ENCODE data around the gene RGS11. TPM values are rescaled to one million over a fixed set of nuclear protein-coding genes. Genes with fewer than 3 reads are reported as not detected.

RGS11 gene
- 31.4 TPM for total RNA-seq
- long read RNA-seq, partial matches to known transcripts, result 20 of 49 reads
- long read RNA-seq, other reads (novel, unspliced or antisense), result 23 of 49 reads

- intact Hi-C loops (cut with DNase I), result no loop called here
- DNase-seq (ENCODE audit: low spot score), result no peak
These were observed at the start of gene RGS11 for GRCh38 chr16:275786-276232. TSS of gene RGS11 (minus strand) at chr16:275944. CDS start at chr16:275911, 33 bp downstream.

GRCh38 chr16:324451-325334 lies 48.9 kb upstream of the RGS11 start:
- intact Hi-C loops (cut with DNase I), result no loop called here
- no peak for DNase-seq (ENCODE audit: low spot score)

- DNase-seq (ENCODE audit: low spot score), result no peak
These were observed 48.4 kb upstream of the RGS11 start for GRCh38 chr16:324201-324450.

GRCh38 chr16:322476-323143 lies 46.9 kb upstream of the RGS11 start:
- intact Hi-C loops (cut with DNase I), result no loop called here
- no peak for DNase-seq (ENCODE audit: low spot score)

More at GRCh38 chr16:324201-324450, 48.4 kb upstream of the RGS11 start:
- intact Hi-C loops (cut with DNase I), result no loop called here

DNA sequence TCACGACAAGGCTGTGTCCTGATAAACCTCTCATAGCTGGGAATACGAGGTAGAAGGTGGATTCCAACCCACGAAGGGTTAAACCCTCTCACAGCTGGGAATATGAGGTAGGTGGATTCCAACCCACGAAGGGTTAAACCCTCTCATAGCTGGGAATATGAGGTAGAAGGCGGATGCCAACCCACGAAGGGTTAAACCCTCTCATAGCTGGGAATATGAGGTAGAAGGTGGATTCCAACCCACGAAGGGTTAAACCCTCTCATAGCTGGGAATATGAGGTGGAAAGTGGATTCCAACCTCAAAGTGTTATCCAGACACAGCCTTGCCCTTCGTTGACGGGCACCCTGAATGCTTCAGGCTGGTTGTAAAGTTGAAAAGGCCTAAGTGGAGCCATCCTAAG lies 45.8 kb upstream of the RGS11 start:
- no peak for DNase-seq (ENCODE audit: low spot score)
- intact Hi-C loops (cut with DNase I), result no loop called here

GRCh38 chr16:320206-320605 lies 44.5 kb upstream of the RGS11 start:
- intact Hi-C loops (cut with DNase I), result no loop called here

GRCh38 chr16:318628-319027 lies 42.9 kb upstream of the RGS11 start:
- DNase-seq (ENCODE audit: low spot score), result no peak
- intact Hi-C loops (cut with DNase I), result no loop called here

More at GRCh38 chr16:320206-320605, 44.5 kb upstream of the RGS11 start:
- no peak for DNase-seq (ENCODE audit: low spot score)

DNA sequence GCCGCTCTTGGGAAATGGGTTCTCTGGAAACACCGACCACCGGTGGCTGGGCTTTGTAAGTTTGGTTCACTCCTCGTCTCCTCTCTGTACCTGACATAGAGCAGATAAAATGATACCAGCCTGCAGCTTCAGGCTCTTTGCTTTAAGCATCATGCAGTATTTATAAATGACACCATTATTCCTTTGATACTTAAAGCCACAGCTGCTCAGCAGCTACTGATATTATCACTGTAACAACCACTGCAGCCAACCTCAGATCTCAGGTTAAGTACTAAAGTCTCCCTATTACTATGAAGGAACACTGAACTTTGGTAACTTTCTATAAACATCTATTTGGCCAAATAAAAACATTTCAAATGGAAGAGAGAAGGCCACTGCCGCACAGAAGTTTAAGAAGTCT lies 41.8 kb upstream of the RGS11 start:
- intact Hi-C loops (cut with DNase I), result no loop called here
- DNase-seq (ENCODE audit: low spot score), result no peak

DNA sequence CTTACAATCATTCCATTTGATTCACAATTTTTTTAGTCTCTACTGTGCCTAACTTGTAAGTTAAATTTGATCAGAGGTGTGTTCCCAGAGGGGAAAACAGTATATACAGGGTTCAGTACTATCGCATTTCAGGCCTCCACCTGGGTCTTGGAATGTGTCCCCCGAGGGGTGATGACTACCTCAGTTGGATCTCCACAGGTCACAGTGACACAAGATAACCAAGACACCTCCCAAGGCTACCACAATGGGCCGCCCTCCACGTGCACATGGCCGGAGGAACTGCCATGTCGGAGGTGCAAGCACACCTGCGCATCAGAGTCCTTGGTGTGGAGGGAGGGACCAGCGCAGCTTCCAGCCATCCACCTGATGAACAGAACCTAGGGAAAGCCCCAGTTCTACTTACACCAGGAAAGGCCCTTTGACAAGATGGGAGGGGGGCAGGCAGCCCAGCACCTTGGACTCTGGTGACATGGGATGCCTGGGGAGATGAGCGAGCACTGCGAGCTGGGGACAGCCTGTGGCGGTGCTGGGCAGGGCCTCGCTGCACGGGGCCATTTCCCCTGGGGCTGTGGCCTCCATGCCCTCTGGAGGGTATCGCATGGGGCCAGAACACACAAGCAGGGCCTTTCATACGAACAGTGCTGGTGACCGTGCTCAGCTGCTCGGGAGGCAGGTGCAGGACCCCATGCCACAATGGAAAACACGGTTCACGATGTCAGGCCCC lies 41.2 kb upstream of the RGS11 start:
- DNase-seq (ENCODE audit: low spot score), result no peak
- intact Hi-C loops (cut with DNase I), result no loop called here

- no peak for DNase-seq (ENCODE audit: low spot score)
- intact Hi-C loops (cut with DNase I), result no loop called here
These were observed 39.1 kb upstream of the RGS11 start for GRCh38 chr16:314795-315299.

- intact Hi-C loops (cut with DNase I), result no loop called here
- no peak for DNase-seq (ENCODE audit: low spot score)
These were observed 38.6 kb upstream of the RGS11 start for GRCh38 chr16:314351-314750.

DNA sequence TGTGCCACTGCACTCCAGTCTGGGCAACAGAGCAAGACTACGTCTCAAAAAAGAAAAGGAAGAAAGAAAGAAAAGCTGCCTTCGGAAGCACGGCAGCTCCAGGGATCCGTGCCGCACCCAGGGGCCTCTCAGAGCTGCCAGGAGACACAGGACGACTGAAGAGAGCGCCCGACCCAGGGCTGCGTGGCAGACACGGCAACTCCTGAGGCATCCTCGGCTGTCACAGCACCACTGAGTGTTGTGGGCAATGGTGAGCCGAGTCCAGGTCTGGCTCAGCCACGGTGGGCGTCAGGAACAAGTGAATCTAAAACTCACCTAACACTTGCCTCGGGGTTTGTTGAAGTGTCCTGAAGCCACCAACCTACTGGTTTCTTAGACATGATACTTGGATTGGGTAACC lies 36.0 kb upstream of the RGS11 start:
- intact Hi-C loops (cut with DNase I), result no loop called here
- DNase-seq (ENCODE audit: low spot score), result no peak

GRCh38 chr16:309476-309875 lies 33.7 kb upstream of the RGS11 start:
- intact Hi-C loops (cut with DNase I), result no loop called here
- no peak for DNase-seq (ENCODE audit: low spot score)

DNA sequence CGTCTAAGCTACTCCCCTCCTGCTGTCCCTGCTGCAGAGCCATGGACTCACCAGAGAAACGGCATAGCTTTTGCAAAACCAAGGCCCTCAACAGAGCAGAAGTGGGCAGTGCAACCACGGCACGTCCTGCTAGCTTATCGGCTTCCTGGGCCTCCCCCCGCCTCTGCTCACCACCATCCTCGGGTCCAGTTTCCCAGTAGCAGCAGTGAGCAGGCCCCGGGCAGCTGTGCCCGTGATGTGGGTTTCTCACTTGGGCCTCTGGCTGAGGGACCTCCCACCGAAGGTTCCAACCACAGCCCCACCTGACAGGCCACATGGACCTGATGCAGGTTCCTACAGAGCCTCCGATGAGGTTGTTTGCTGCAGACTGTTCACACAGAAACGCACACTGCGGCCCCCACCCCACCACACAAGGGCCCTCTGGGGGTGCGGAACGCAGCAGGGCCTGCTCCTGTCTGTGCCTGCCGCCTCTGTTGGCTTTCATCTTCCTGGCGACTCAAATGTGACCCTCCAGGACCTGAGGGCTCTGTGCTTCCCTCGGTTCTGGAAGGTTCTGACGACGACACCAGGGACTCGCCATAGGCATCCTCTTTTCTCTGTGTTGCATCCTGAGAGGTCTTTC lies 32.1 kb upstream of the RGS11 start:
- intact Hi-C loops (cut with DNase I), result no loop called here
- no peak for DNase-seq (ENCODE audit: low spot score)

DNA sequence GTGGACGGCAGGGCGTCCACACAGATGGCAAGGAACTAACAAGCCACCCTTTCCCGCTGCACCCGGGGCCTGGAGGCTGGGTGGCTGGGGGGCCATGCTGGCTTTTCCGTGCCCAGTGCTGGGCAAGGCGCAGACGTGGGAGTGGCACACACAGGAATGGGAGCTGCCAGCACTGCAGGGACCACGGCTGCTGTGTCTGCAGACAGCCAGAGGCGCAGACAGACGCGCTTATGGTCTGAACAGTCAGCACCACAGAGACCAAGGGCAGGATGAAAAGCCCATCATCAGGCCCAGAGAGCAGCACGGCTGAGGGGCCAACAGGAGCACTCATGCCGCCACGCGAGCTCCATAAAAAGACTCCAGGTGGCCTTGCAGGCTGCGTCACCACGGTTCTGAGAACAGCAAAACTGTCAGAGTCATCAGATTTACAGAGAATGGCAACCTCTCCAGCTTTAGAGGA lies 31.2 kb upstream of the RGS11 start:
- intact Hi-C loops (cut with DNase I), result no loop called here
- DNase-seq (ENCODE audit: low spot score), result no peak

DNA sequence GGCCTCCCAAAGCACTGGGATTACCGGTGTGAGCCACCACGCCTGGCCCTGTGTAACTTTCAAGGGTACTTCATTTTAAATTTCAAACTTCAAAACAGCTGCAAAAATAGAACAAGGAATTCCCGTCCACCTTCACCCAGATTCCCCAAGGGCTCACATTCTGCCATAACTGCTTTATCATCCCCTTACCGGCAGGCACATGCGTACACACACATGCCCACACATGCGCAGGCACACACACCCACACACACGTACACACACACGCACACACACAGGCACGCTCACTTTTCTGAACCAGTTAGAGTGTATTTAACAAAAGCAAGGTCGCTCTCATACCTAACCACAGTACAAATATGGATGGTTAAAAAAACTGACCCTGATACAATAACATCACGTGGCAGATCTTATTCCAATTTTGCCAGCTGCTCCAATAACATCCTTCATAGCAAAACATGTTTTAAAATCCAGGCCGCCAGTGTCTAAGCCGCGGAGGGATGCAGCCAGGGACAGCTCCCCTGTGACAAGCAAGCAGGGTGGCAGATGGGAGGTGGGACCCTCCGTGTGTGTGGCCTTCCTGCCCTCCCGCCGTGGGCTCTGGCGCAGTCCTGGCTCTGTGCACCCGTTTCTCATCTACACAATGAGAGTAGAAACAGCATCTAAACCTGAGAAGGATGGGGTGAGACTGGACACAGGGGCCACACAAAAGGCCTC lies 30.3 kb upstream of the RGS11 start:
- DNase-seq (ENCODE audit: low spot score), result no peak
- intact Hi-C loops (cut with DNase I), result no loop called here

DNA sequence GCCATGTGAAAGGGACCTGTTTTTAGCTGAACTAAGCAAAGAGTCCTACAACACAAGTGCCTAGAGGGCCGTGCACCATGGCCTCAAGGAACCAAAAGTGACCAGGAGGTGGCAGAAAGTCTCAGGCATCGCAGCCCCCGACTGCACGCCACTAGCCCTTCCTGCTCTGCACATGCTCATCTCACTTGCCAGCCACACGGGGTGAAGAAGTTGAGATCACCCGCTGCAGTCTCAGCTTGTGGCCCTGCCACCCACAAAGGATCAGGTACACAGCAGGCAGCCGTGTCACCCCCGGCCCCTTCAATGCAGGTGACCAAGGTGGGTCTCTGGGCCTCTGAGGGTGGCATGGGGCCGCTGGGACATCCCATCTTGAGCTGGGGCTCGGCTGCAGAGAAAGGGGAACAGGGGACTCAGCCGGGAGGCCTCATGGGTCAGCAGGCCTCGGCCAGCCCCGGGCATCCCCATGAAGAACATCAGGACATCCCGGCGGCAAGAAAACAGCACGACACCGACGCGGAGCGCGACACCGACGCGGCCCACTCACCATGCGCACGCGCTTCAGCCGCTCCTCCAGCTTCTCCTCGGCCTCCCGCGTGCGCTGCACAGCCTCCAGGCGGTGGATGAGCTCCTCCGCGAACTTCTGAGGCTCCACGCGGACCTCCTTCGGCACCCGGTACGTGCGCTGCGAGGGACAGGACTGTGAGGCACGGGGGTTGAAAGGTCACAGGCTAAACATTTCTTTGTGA lies 28.2 kb upstream of the RGS11 start:
- DNase-seq (ENCODE audit: low spot score), result no peak
- intact Hi-C loops (cut with DNase I), result no loop called here

DNA sequence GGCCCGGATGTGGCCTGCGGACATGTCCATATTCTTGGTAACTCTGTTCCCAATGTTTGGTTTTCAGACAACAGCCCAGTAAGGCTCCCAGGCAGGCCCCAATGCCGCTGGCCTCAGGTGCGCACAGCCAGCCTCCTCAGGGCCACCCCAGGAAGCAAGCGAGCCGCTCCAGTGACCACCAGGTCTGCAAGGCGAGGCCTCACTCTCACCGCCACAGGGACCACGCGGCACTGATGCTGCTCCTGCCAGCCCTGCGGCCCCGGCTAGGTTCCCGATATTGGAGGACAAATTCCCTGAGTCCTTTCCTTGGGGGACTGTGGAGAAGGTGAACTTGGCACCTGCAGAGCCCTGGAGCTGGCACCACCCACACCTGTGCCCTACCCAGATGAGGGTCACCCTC lies 26.2 kb upstream of the RGS11 start:
- intact Hi-C loops (cut with DNase I), result no loop called here
- no peak for DNase-seq (ENCODE audit: low spot score)
